HL-60 (cell line): ENCODE measurements around the gene SCIN.

Source experiments
- CTCF ChIP-seq: IDR thresholded peaks from one replicate; pipeline ENCODE4 v1.5.1; 2011; ENCODE audit warnings: low read length, control low read depth, inconsistent platforms; ENCODE audit not compliant: insufficient read depth
- REST ChIP-seq: IDR thresholded peaks from 2 replicates; pipeline ENCODE4 v1.6.1; 2012; ENCODE audit warnings: low read depth; ENCODE audit not compliant: insufficient replicate concordance
- SPI1 ChIP-seq: IDR thresholded peaks from 2 replicates; pipeline ENCODE4 v1.6.1; 2012; ENCODE audit warnings: low read depth, mild to moderate bottlenecking, borderline replicate concordance

- no peak for TF ChIP-seq SPI1
- no peak for TF ChIP-seq REST
- TF ChIP-seq CTCF: no peak
These were observed 42.1 kb downstream of the SCIN start for GRCh38 chr7:12612622-12613021.
